Measurements from ENCODE around the gene SLCO4A1. TPM values are rescaled to one million over a fixed set of nuclear protein-coding genes. Genes with fewer than 3 reads are reported as not detected.

Gene SLCO4A1
- total and polyA plus RNA-seq, 9 of the 15 experiments (the other 6 are each of a cell fraction or from before 2014, with no cell fraction given): 1.6 to 21.9 (median 12.8) TPM

DNA sequence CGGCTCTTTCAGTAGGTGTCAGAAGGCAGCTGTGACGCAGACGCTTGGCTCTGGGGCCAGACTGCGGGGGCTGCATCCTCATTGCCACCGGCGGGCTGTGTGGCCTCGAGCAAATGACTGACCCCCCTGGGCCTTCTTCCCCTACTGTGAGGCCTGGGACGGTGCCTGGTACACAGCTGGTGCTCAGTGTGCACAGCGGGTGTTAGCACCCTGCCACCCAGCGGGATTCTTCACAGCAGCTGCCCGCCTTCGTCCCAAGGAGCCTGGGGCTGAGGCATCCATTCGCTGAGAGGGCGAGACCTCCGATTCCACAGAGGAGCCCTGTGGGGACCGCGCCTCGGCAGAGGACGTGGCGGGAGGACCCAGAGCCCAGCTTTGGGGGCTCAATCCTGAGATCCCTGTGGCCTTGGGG is 10.6 kb downstream of the SLCO4A1 start:
- Histone ChIP-seq H3K4me1 (replicated peaks in 1 of 2; ENCODE audit: control insufficient read depth in 2 of 2, insufficient read depth in 2 of 2, low read length in 2 of 2) (peaks cover 19 to 77% of the 10 kb centered on the region in 2 experiments), H3K36me3 (ENCODE audit: control insufficient read depth, insufficient read depth, low read length) (peaks cover 50% of the 10 kb centered on the region; the same call in 2 of the 3 replicates), H3K9ac (ENCODE audit: insufficient read depth in 1 of 2, low read depth in 2 of 2, low read length in 2 of 2) (0 out of 4 replicates have a peak overlapping the region, but pooled peaks of 1 of the 2 experiments have one; percentile 3), H2AFZ (ENCODE audit: low read depth, low read length) (no peak overlapping the region), H3K27ac (ENCODE audit: extremely low read depth, low read depth, low read length) (no peak overlapping the region), H3K79me2 (ENCODE audit: control insufficient read depth, insufficient read depth, low read length) (peaks cover 38% of the 10 kb centered on the region), H4K20me1 (replicated peaks; ENCODE audit: control insufficient read depth, insufficient read depth, low read length) (peaks cover 23% of the 10 kb centered on the region), H3K9me1 (ENCODE audit: control insufficient read depth, insufficient read depth, low read length) (peaks cover 9% of the 10 kb centered on the region), H3K4me2 (ENCODE audit: insufficient read depth, low read length) (no peak overlapping the region), H3K27me3 (ENCODE audit: control insufficient read depth in 2 of 2, insufficient read depth in 2 of 2, low read length in 2 of 2) (no peaks in the 10 kb centered on the region), H3K4me3 (no peak overlapping the region), H3K9me3 (replicated peaks; ENCODE audit: control insufficient read depth, insufficient read depth, low read depth, low read length) (no peaks in the 10 kb centered on the region)
- no peak for FAIRE-seq
- BruUV-seq (replicated peaks): no TSS peak
- ChIA-PET POLR2A (interaction anchor here (0.6 to 1.2 kb wide), 3 partner anchors 9 to 110 kb away, joined by 3 to 5 read pairs (median 4); no protein-coding TSS in a partner anchor), CTCF (ENCODE audit: low intra/inter-chr PET ratio) (no interaction called here)
- ATAC-seq: no peak
- 97% methylated on average over 20 of the region's 20 CpGs for WGBS (ENCODE audit: insufficient coverage, low coverage, missing lambda C conversion rate)
- intact Hi-C loops (cut with micrococcal nuclease) (no loop called here), in situ Hi-C loops (cut with MboI) (no loop called here)
- no peak for DNase-seq (ENCODE audit: extremely low read depth in 1 of 4, low spot score in 3 of 4)
- no peak for TF ChIP-seq TEAD2 (tag; IDR thresholded peaks at IDR 0.05)
- TF ChIP-seq SAFB2 (IDR thresholded peaks at IDR 0.05; ENCODE audit: borderline replicate concordance, low read depth, low read length, severe bottlenecking): no peak
- TF ChIP-seq JUND (IDR thresholded peaks at IDR 0.05; ENCODE audit: borderline replicate concordance, low read depth, low read length): no peak
- no peak for TF ChIP-seq JUND (tag; IDR thresholded peaks at IDR 0.05; ENCODE audit: borderline replicate concordance, low read depth, low read length)
- TF ChIP-seq TAF9B (IDR thresholded peaks at IDR 0.05; ENCODE audit: partially characterized antibody): no peak
- TF ChIP-seq MTA2 (IDR thresholded peaks at IDR 0.05; ENCODE audit: low read depth): no peak
- TF ChIP-seq, protein P1, sequence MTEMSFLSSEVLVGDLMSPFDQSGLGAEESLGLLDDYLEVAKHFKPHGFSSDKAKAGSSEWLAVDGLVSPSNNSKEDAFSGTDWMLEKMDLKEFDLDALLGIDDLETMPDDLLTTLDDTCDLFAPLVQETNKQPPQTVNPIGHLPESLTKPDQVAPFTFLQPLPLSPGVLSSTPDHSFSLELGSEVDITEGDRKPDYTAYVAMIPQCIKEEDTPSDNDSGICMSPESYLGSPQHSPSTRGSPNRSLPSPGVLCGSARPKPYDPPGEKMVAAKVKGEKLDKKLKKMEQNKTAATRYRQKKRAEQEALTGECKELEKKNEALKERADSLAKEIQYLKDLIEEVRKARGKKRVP (CRISPR knock-in tag; IDR thresholded peaks at IDR 0.05): no peak
- no peak for TF ChIP-seq ZNF561 (CRISPR knock-in tag; conservative IDR thresholded peaks at IDR 0.05)
- TF ChIP-seq SMAD2 (IDR thresholded peaks at IDR 0.05; ENCODE audit: low read depth, low read length): no peak
- TF ChIP-seq SMARCA4 (IDR thresholded peaks at IDR 0.05): no peak
- TF ChIP-seq ATF3 (IDR thresholded peaks at IDR 0.05): no peak
- no peak for TF ChIP-seq ATF3 (CRISPR knock-in tag; conservative IDR thresholded peaks at IDR 0.05)
- TF ChIP-seq, protein P2, sequence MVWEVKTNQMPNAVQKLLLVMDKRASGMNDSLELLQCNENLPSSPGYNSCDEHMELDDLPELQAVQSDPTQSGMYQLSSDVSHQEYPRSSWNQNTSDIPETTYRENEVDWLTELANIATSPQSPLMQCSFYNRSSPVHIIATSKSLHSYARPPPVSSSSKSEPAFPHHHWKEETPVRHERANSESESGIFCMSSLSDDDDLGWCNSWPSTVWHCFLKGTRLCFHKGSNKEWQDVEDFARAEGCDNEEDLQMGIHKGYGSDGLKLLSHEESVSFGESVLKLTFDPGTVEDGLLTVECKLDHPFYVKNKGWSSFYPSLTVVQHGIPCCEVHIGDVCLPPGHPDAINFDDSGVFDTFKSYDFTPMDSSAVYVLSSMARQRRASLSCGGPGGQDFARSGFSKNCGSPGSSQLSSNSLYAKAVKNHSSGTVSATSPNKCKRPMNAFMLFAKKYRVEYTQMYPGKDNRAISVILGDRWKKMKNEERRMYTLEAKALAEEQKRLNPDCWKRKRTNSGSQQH (CRISPR knock-in tag; IDR thresholded peaks at IDR 0.05): no peak
- TF ChIP-seq ETV6 (IDR thresholded peaks at IDR 0.05; ENCODE audit: borderline replicate concordance in 1 of 2, low read depth in 2 of 2, low read length in 1 of 2): no peak
- no peak for TF ChIP-seq ETV6 (CRISPR knock-in tag; IDR thresholded peaks at IDR 0.05; ENCODE audit: borderline replicate concordance)

Measured in K562 (cell line).